ENCODE results near the gene KAT8.

KAT8 gene

DNA sequence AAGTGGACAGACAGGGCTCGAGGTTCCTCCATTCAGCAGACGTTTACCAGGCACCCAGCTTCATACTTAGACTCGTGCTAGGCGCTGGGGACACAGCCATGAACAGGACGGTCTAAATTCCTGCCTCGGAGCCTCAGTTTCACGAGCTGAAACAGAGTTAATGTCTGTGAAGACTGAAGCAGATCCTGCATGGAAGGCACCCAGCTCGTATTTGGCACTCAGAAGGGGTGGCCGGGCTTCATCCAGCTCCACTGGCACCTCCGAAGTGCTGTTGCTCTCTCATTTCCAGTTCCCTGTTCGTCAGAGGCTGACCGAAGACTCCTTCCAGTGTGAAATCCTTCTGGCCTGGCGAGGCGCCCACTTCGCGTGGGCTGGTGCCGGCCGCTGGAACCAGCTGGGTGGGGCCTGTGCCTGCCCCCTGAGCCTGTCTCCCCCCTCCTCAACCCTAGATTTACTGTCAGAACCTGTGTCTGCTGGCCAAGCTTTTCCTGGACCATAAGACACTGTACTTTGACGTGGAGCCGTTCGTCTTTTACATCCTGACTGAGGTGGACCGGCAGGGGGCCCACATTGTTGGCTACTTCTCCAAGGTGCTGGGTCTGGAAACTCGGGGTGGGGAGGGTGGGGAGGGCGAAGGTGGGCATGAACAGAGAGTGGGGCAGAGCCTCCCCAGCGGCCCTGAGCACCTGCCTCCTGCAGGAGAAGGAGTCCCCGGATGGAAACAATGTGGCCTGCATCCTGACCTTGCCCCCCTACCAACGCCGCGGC, 12.3 kb downstream of the KAT8 start:
- no peak overlapping the region for H3K4me2 ChIP-seq (ENCODE audit: insufficient read depth, low read length)
- no peak overlapping the region for H2AFZ ChIP-seq (ENCODE audit: low read depth, low read length)
- no peak overlapping the region for H3K27ac ChIP-seq (ENCODE audit: low read length)
- H3K9me3 ChIP-seq (ENCODE audit: insufficient read depth, low read length, severe bottlenecking), result no peaks in the 10 kb centered on the region
- H4K20me1 ChIP-seq (ENCODE audit: insufficient read depth, low read length), result no peaks in the 10 kb centered on the region
- TF ChIP-seq CTCF (IDR thresholded peaks at IDR 0.05; ENCODE audit: borderline replicate concordance, extremely low read depth, low read length, poor library complexity, severe bottlenecking), result no peak
- no peak overlapping the region for H3K9ac ChIP-seq (ENCODE audit: low read depth, low read length)
- no peaks in the 10 kb centered on the region for H3K4me1 ChIP-seq (ENCODE audit: insufficient read depth, low read length)
- DNase-seq (no peak), ATAC-seq (ENCODE audit: insufficient read depth, low read depth) (no peak)
- H3K79me2 ChIP-seq (ENCODE audit: insufficient read depth, low read length), result no peaks in the 10 kb centered on the region
- no peaks in the 10 kb centered on the region for H3K27me3 ChIP-seq (ENCODE audit: insufficient read depth, low read length, poor library complexity)
- H3K36me3 ChIP-seq (ENCODE audit: insufficient read depth, low read length), result peaks cover 50% of the 10 kb centered on the region
- H3K4me3 ChIP-seq (ENCODE audit: low read depth in 1 of 2, low read length in 2 of 2), result no peak overlapping the region

- TF ChIP-seq EZH2 (IDR thresholded peaks at IDR 0.05; ENCODE audit: borderline replicate concordance, low read depth, low read length, severe bottlenecking), result no peak
- TF ChIP-seq CTCF (IDR thresholded peaks at IDR 0.05; ENCODE audit: borderline replicate concordance, extremely low read depth, low read length, poor library complexity, severe bottlenecking), result no peak
- Histone ChIP-seq H3K36me3 (ENCODE audit: insufficient read depth, low read length) (peaks cover 50% of the 10 kb centered on the region), H3K9ac (ENCODE audit: low read depth, low read length) (no peak overlapping the region), H4K20me1 (ENCODE audit: insufficient read depth, low read length) (no peaks in the 10 kb centered on the region), H3K27me3 (ENCODE audit: insufficient read depth, low read length, poor library complexity) (no peaks in the 10 kb centered on the region), H3K27ac (ENCODE audit: low read length) (no peak overlapping the region), H3K9me3 (ENCODE audit: insufficient read depth, low read length, severe bottlenecking) (no peaks in the 10 kb centered on the region), H2AFZ (ENCODE audit: low read depth, low read length) (no peak overlapping the region), H3K4me1 (ENCODE audit: insufficient read depth, low read length) (no peaks in the 10 kb centered on the region), H3K4me3 (ENCODE audit: low read depth in 1 of 2, low read length in 2 of 2) (no peak overlapping the region), H3K4me2 (ENCODE audit: insufficient read depth, low read length) (no peak overlapping the region), H3K79me2 (ENCODE audit: insufficient read depth, low read length) (no peaks in the 10 kb centered on the region)
- ATAC-seq (ENCODE audit: insufficient read depth, low read depth), result no peak
- DNase-seq, result no peak
Measured at GRCh38 chr16:31130336-31130891, 12.9 kb downstream of the KAT8 start.

DNA sequence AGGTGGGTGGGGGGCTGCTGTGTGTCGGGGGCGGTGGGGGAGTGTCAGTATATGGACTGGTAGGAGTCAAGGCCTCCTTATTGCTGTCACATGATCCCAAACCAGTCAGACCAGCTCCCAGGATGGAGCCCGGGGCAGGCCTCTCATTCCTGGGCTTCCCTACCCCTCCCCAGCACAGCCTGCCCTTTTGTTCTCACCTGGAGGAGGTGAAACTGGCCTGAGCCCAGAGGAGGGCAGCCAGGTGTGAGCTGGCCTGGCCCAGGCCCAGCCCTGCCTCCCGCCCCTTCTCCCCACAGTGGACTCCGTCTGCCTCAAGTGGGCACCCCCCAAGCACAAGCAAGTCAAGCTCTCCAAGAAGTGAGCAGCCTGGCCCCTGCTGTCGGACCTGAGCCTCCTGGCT, 13.4 kb downstream of the KAT8 start:
- Histone ChIP-seq H3K4me2 (ENCODE audit: insufficient read depth, low read length) (no peak overlapping the region), H3K4me3 (ENCODE audit: low read depth in 1 of 2, low read length in 2 of 2) (no peak overlapping the region), H3K79me2 (ENCODE audit: insufficient read depth, low read length) (no peaks in the 10 kb centered on the region), H3K9me3 (ENCODE audit: insufficient read depth, low read length, severe bottlenecking) (no peaks in the 10 kb centered on the region), H3K4me1 (ENCODE audit: insufficient read depth, low read length) (no peaks in the 10 kb centered on the region), H2AFZ (ENCODE audit: low read depth, low read length) (no peak overlapping the region), H3K27ac (ENCODE audit: low read length) (no peak overlapping the region), H3K36me3 (ENCODE audit: insufficient read depth, low read length) (peaks cover 50% of the 10 kb centered on the region), H4K20me1 (ENCODE audit: insufficient read depth, low read length) (no peaks in the 10 kb centered on the region), H3K27me3 (ENCODE audit: insufficient read depth, low read length, poor library complexity) (no peaks in the 10 kb centered on the region), H3K9ac (ENCODE audit: low read depth, low read length) (no peak overlapping the region)
- ATAC-seq (ENCODE audit: insufficient read depth, low read depth) (no peak), DNase-seq (no peak)
- TF ChIP-seq CTCF (IDR thresholded peaks at IDR 0.05; ENCODE audit: borderline replicate concordance, extremely low read depth, low read length, poor library complexity, severe bottlenecking) (no peak), EZH2 (IDR thresholded peaks at IDR 0.05; ENCODE audit: borderline replicate concordance, low read depth, low read length, severe bottlenecking) (no peak)
